Lower leg skin (tissue), 3 donors: ENCODE data around the gene CCDC71.

ENCODE experiments used
- POLR2A ChIP-seq, 2 donors: fragments of 450-650 bp; IDR thresholded peaks; one replicate each; pipeline ENCODE4 v1.6.1; 2016 to 2017; ENCODE audit warnings: antibody characterized with exemption in 2 of 2, mild to moderate bottlenecking in 1 of 2, moderate library complexity in 1 of 2
- TF ChIP-seq, protein P1 (sequence below), 3 donors: fragments of 450-650 bp; IDR thresholded peaks; one replicate each; pipeline ENCODE4 v1.5.1; 2016; ENCODE audit warnings: antibody characterized with exemption in 3 of 3, mild to moderate bottlenecking in 3 of 3, moderate library complexity in 2 of 3

DNA sequence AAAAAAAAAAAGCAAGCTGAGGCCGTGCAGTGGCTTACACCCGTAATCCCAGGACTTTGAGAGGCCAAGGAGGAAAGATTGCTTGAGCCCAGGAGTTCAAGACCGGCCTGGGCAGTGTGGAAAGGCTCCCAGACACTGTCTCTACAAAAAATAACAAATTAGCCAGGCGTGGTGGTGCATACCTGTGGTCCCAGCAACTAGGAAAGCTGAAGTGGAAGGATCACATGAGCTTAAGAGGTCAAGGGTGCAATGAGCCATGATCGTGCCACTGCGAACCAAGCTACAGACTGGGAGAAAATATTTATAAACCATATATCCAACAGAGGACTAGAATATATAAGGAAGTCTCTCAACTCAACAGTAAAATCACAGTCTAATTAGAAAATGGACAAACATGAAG is 15.2 kb upstream of the CCDC71 start:
- TF ChIP-seq, protein P1, sequence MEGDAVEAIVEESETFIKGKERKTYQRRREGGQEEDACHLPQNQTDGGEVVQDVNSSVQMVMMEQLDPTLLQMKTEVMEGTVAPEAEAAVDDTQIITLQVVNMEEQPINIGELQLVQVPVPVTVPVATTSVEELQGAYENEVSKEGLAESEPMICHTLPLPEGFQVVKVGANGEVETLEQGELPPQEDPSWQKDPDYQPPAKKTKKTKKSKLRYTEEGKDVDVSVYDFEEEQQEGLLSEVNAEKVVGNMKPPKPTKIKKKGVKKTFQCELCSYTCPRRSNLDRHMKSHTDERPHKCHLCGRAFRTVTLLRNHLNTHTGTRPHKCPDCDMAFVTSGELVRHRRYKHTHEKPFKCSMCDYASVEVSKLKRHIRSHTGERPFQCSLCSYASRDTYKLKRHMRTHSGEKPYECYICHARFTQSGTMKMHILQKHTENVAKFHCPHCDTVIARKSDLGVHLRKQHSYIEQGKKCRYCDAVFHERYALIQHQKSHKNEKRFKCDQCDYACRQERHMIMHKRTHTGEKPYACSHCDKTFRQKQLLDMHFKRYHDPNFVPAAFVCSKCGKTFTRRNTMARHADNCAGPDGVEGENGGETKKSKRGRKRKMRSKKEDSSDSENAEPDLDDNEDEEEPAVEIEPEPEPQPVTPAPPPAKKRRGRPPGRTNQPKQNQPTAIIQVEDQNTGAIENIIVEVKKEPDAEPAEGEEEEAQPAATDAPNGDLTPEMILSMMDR (IDR thresholded peaks at IDR 0.05): no peak
- TF ChIP-seq POLR2A (IDR thresholded peaks at IDR 0.05): no peak
